Colonic mucosa (tissue), 4 donors: ENCODE data around the gene LORICRIN. TPM values are rescaled to one million over a fixed set of nuclear protein-coding genes. Genes with fewer than 3 reads are reported as not detected.
"Not testable (repeated sequence)": the region's sequence is repeated elsewhere in the genome, so short reads cannot be mapped to it uniquely, and the experiment has no call there.

Experiments
- DNase-seq: peaks from one replicate; pipeline ENCODE4 v3.0.0-alpha.2; 2020
- H3K27ac ChIP-seq: fragments of 200-600 bp; one replicate; pipeline ENCODE4 v1.8.0; 2021
- H3K27me3 ChIP-seq: fragments of 200-600 bp; one replicate; pipeline ENCODE4 v1.8.0; 2021
- H3K36me3 ChIP-seq: fragments of 200-600 bp; one replicate; pipeline ENCODE4 v1.8.0; 2021
- H3K4me1 ChIP-seq: fragments of 200-600 bp; one replicate; pipeline ENCODE4 v1.8.0; 2021; ENCODE audit warnings: mild to moderate bottlenecking
- H3K4me3 ChIP-seq: fragments of 200-600 bp; one replicate; pipeline ENCODE4 v1.8.0; 2021
- H3K9ac ChIP-seq, 2 donors: one replicate each; pipeline ENCODE4 v1.7.0; 2013; ENCODE audit warnings: control low read depth in 2 of 2, low read depth in 2 of 2, low read length in 2 of 2
- H3K9me3 ChIP-seq: fragments of 200-600 bp; one replicate; pipeline ENCODE4 v1.8.0; 2021
- intact Hi-C: fragments of 100-400 bp; cut with DNase I; formaldehyde crosslinking; loops from one replicate; pipeline ENCODE4 v1.14.1; 2022
- total RNA-seq, 2 donors: library from RNA; stranded (reverse); fragmentation: NEBNext Ultra II Directional in 1 of 2; extraction: Animal tissue kit (Norgen Biotek cat#: 25700) in 1 of 2; gene quantifications; one replicate each; pipeline ENCODE4 v1.2.1, GENCODE V29; 2021
- TF ChIP-seq, protein P1 (sequence below): fragments of 200-600 bp; IDR thresholded peaks from one replicate; pipeline ENCODE4 v1.8.0; 2022; ENCODE audit warnings: antibody characterized with exemption, mild to moderate bottlenecking
- donor health status: healthy.
- donor health status: DM: no; HTN: no; CAD: no.
- donor health status: DM: no; HTN: no; CAD: no.

LORICRIN gene
- total RNA-seq, 2 donors from 2014 or later: not detected

- TF ChIP-seq, protein P1, sequence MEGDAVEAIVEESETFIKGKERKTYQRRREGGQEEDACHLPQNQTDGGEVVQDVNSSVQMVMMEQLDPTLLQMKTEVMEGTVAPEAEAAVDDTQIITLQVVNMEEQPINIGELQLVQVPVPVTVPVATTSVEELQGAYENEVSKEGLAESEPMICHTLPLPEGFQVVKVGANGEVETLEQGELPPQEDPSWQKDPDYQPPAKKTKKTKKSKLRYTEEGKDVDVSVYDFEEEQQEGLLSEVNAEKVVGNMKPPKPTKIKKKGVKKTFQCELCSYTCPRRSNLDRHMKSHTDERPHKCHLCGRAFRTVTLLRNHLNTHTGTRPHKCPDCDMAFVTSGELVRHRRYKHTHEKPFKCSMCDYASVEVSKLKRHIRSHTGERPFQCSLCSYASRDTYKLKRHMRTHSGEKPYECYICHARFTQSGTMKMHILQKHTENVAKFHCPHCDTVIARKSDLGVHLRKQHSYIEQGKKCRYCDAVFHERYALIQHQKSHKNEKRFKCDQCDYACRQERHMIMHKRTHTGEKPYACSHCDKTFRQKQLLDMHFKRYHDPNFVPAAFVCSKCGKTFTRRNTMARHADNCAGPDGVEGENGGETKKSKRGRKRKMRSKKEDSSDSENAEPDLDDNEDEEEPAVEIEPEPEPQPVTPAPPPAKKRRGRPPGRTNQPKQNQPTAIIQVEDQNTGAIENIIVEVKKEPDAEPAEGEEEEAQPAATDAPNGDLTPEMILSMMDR: no peak
- H3K27ac ChIP-seq: no peak overlapping the region
- no peaks in the 10 kb centered on the region for H3K9me3 ChIP-seq
- intact Hi-C loops: no loop called here
- H3K4me1 ChIP-seq: no peaks in the 10 kb centered on the region
- H3K9ac ChIP-seq: no peak overlapping the region
- DNase-seq: no peak
- no peaks in the 10 kb centered on the region for H3K27me3 ChIP-seq
- H3K36me3 ChIP-seq: no peaks in the 10 kb centered on the region
- H3K4me3 ChIP-seq: no peak overlapping the region
Measured at GRCh38 chr1:153217744-153218416, 41.6 kb upstream of the LORICRIN start.

DNA sequence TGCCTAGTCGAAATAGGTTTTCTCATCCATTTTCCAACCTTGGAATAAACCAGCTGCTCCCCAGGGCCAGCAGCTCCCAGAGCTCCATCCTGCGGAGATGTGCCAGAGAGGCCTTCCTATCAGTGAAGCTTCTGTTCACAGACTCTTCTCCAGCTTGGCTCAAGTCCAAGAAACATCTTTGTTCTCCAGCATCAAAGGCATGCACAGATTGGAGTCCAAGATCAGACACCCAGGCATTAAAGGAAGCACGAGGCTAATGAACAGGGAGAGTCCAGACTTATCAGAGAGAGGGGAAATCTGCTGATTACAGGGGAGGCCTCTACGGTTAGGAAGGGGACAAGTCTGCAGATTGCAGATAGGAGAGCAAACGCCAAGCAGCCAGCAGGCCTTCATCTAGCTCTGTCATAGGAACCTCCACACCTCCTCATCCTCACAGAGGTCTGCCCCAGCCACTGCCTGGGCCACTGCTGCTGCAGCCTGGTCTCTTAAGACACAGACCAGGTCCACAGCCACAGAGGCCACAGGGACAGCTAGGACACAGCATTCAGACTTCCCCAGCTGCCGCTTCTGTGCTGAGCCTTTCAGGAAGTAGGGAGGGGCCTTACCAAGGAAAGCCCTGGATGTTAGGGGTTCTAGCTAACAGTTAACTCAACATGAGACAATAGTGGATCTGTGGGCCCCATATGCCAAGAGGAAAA lies 38.7 kb upstream of the LORICRIN start:
- intact Hi-C loops: loop anchor here (10.0 kb wide), 1 partner anchor 346 kb away; the partner anchor contains the start of gene SMCP
- TF ChIP-seq, protein P1: no peak
- no peaks in the 10 kb centered on the region for H3K9me3 ChIP-seq
- no peak for DNase-seq
- no peaks in the 10 kb centered on the region for H3K36me3 ChIP-seq
- no peaks in the 10 kb centered on the region for H3K4me1 ChIP-seq
- H3K9ac ChIP-seq: no peak overlapping the region
- H3K27me3 ChIP-seq: no peaks in the 10 kb centered on the region
- no peak overlapping the region for H3K27ac ChIP-seq
- no peak overlapping the region for H3K4me3 ChIP-seq

GRCh38 chr1:153223040-153223891 lies 36.2 kb upstream of the LORICRIN start:
- H3K4me1 ChIP-seq, H3K9ac ChIP-seq, H3K4me3 ChIP-seq, H3K27ac ChIP-seq, H3K9me3 ChIP-seq, H3K27me3 ChIP-seq, H3K36me3 ChIP-seq: not testable (repeated sequence)
- peak; percentile 65 for DNase-seq
- TF ChIP-seq, protein P1: peak; percentile 69
- intact Hi-C loops: loop anchor here (10.0 kb wide), 1 partner anchor 348 kb away; the partner anchor contains the start of gene SMCP

DNA sequence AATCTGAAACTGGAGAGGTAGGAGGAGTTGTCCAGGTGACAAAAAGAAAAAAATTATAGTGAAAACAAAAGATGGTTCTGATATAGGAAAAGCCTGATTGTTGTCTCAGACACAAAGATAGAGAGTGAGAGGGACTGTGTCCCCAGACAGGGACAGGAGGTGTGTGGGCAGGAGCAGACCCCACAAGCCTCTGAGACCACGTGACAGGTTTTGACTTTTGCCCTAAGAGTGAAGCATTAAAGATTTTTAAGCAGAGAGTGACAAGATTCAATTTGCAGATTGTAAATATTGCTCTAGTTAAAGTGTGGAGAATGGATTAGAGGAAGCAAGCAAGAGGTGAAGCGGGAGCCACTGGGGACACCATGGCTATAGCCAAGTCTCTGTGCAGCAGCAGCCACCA lies 31.7 kb upstream of the LORICRIN start:
- Histone ChIP-seq H3K27ac (no peak overlapping the region), H3K9ac (no peak overlapping the region), H3K4me1 (peaks cover 4% of the 10 kb centered on the region), H3K9me3 (no peaks in the 10 kb centered on the region), H3K27me3 (no peaks in the 10 kb centered on the region), H3K4me3 (no peak overlapping the region), H3K36me3 (no peaks in the 10 kb centered on the region)
- TF ChIP-seq, protein P1: no peak
- no peak for DNase-seq
- intact Hi-C loops: loop anchor here (10.0 kb wide), 1 partner anchor 353 kb away; the partner anchor contains the start of gene SMCP

DNA sequence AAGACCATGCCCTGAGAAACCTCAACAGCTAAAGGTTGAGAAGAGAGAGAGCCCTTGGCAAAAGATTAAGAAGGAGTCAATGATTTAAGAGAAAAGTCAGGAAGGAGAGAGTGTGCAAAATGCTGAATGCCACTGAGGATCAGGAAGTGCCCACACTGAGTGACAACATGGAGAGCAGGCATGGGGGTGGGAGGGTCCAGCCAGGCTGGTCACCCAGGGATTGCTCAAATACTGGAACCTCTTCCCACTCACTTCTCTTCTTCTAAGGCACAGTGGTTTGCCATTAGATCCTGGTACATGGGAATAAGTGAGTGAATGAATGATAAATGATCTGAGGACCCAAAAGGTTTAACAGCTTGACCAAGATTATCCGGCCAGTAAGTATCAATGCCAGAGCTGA lies 31.0 kb upstream of the LORICRIN start:
- Histone ChIP-seq H3K27me3 (no peaks in the 10 kb centered on the region), H3K36me3 (no peaks in the 10 kb centered on the region), H3K9ac (no peak overlapping the region), H3K9me3 (no peaks in the 10 kb centered on the region), H3K27ac (no peak overlapping the region), H3K4me3 (no peak overlapping the region), H3K4me1 (peaks cover 4% of the 10 kb centered on the region)
- TF ChIP-seq, protein P1: no peak
- intact Hi-C loops: loop anchor here (10.0 kb wide), 1 partner anchor 354 kb away; the partner anchor contains the start of gene SMCP
- no peak for DNase-seq
